Measurements from ENCODE around the gene PRR19.

PRR19 gene

GRCh38 chr19:42276821-42277220 is 25.1 kb upstream of the PRR19 start:
- Histone ChIP-seq H3K4me2 (ENCODE audit: low read length, poor library complexity, severe bottlenecking) (no peak overlapping the region), H2AK5ac (ENCODE audit: low read length, severe bottlenecking) (no peak overlapping the region), H4K91ac (ENCODE audit: low read length) (peak overlapping the region; percentile 4), H2AFZ (ENCODE audit: low read depth, low read length) (no peak overlapping the region), H2BK15ac (ENCODE audit: low read depth, poor library complexity, severe bottlenecking) (no peak overlapping the region), H3K4me3 (ENCODE audit: insufficient read depth in 1 of 2, low read depth in 1 of 2, low read length in 2 of 2) (no peak overlapping the region), H3K9ac (ENCODE audit: low read length) (peak overlapping the region; percentile 42), H3K9me3 (ENCODE audit: control insufficient read depth, low read length) (no peaks in the 10 kb centered on the region), H3K23ac (ENCODE audit: low read length in 2 of 2) (no peak overlapping the region), H2BK12ac (ENCODE audit: low read length in 2 of 2) (no peak overlapping the region), H3K27ac (ENCODE audit: low read length, poor library complexity, severe bottlenecking) (peak overlapping the region; percentile 34), H2BK120ac (ENCODE audit: low read depth, low read length) (no peak overlapping the region), H2BK5ac (ENCODE audit: low read depth, low read length, poor library complexity, severe bottlenecking) (no peak overlapping the region), H3K4me1 (ENCODE audit: control insufficient read depth, insufficient read depth, low read depth, low read length) (peaks cover 71% of the 10 kb centered on the region), H3K36me3 (ENCODE audit: control insufficient read depth in 1 of 2, insufficient read depth in 2 of 2, low read depth in 1 of 2, low read length in 2 of 2) (peaks cover 55 to 56% of the 10 kb centered on the region in 2 experiments), H4K8ac (ENCODE audit: low read length) (no peak overlapping the region), H3K4ac (ENCODE audit: low read depth in 1 of 2, low read length in 2 of 2) (no peak overlapping the region), H3K79me1 (replicated peaks; ENCODE audit: low read length, poor library complexity, severe bottlenecking) (peaks cover 2% of the 10 kb centered on the region), H3K27me3 (ENCODE audit: control insufficient read depth in 1 of 2, insufficient read depth in 1 of 2, low read length in 2 of 2) (no peaks in the 10 kb centered on the region), H3K14ac (ENCODE audit: low read length in 2 of 2) (no peak overlapping the region), H3K18ac (ENCODE audit: low read depth in 1 of 2, low read length in 2 of 2) (no peak overlapping the region)
- no peak for DNase-seq
- 92% methylated on average over 4 of the region's 4 CpGs for WGBS

- Histone ChIP-seq H2AK5ac (ENCODE audit: low read length, severe bottlenecking) (peak overlapping the region; percentile 89), H2AFZ (ENCODE audit: low read depth, low read length) (no peak overlapping the region), H3K4me3 (ENCODE audit: insufficient read depth in 1 of 2, low read depth in 1 of 2, low read length in 2 of 2) (peak overlapping the region in 1 of 2 experiments; percentile 23), H3K9me3 (ENCODE audit: control insufficient read depth, low read length) (no peaks in the 10 kb centered on the region), H3K36me3 (ENCODE audit: control insufficient read depth in 1 of 2, insufficient read depth in 2 of 2, low read depth in 1 of 2, low read length in 2 of 2) (peaks cover 45 to 46% of the 10 kb centered on the region in 2 experiments), H2BK120ac (ENCODE audit: low read depth, low read length) (no peak overlapping the region), H3K4ac (ENCODE audit: low read depth in 1 of 2, low read length in 2 of 2) (peak overlapping the region in 1 of 2 experiments; percentile 21), H3K4me1 (ENCODE audit: control insufficient read depth, insufficient read depth, low read depth, low read length) (peaks cover 74% of the 10 kb centered on the region), H3K9ac (ENCODE audit: low read length) (peak overlapping the region; percentile 79), H4K8ac (ENCODE audit: low read length) (peak overlapping the region; percentile 38), H2BK5ac (ENCODE audit: low read depth, low read length, poor library complexity, severe bottlenecking) (peak overlapping the region; percentile 67), H2BK15ac (ENCODE audit: low read depth, poor library complexity, severe bottlenecking) (peak overlapping the region; percentile 56), H3K27ac (ENCODE audit: low read length, poor library complexity, severe bottlenecking) (peak overlapping the region; percentile 90), H3K4me2 (ENCODE audit: low read length, poor library complexity, severe bottlenecking) (peak overlapping the region; percentile 29), H3K27me3 (ENCODE audit: control insufficient read depth in 1 of 2, insufficient read depth in 1 of 2, low read length in 2 of 2) (no peaks in the 10 kb centered on the region), H2BK12ac (ENCODE audit: low read length in 2 of 2) (peak overlapping the region in 1 of 2 experiments; percentile 72), H3K79me1 (replicated peaks; ENCODE audit: low read length, poor library complexity, severe bottlenecking) (peaks cover 2% of the 10 kb centered on the region), H3K23ac (ENCODE audit: low read length in 2 of 2) (peak overlapping the region in 1 of 2 experiments; percentile 16), H3K18ac (ENCODE audit: low read depth in 1 of 2, low read length in 2 of 2) (peak overlapping the region in 1 of 2 experiments; percentile 49), H3K14ac (ENCODE audit: low read length in 2 of 2) (peak overlapping the region in 1 of 2 experiments; percentile 35), H4K91ac (ENCODE audit: low read length) (peak overlapping the region; percentile 27)
- 65% methylated on average over 10 of the region's 10 CpGs for WGBS
- peak; percentile 30 for DNase-seq
These were observed 24.0 kb upstream of the PRR19 start for GRCh38 chr19:42277821-42278451.

GRCh38 chr19:42278452-42279154 is 23.3 kb upstream of the PRR19 start:
- Histone ChIP-seq H2AK5ac (ENCODE audit: low read length, severe bottlenecking) (peak overlapping the region; percentile 89), H2BK15ac (ENCODE audit: low read depth, poor library complexity, severe bottlenecking) (no peak overlapping the region), H3K27ac (ENCODE audit: low read length, poor library complexity, severe bottlenecking) (peak overlapping the region; percentile 90), H3K4ac (ENCODE audit: low read depth in 1 of 2, low read length in 2 of 2) (peak overlapping the region in 1 of 2 experiments; percentile 57), H3K36me3 (ENCODE audit: control insufficient read depth in 1 of 2, insufficient read depth in 2 of 2, low read depth in 1 of 2, low read length in 2 of 2) (peaks cover 38 to 40% of the 10 kb centered on the region in 2 experiments), H2BK12ac (ENCODE audit: low read length in 2 of 2) (no peak overlapping the region), H3K4me3 (ENCODE audit: insufficient read depth in 1 of 2, low read depth in 1 of 2, low read length in 2 of 2) (peak overlapping the region in 1 of 2 experiments; percentile 23), H3K9ac (ENCODE audit: low read length) (peak overlapping the region; percentile 79), H2BK120ac (ENCODE audit: low read depth, low read length) (no peak overlapping the region), H3K23ac (ENCODE audit: low read length in 2 of 2) (no peak overlapping the region), H2BK5ac (ENCODE audit: low read depth, low read length, poor library complexity, severe bottlenecking) (peak overlapping the region; percentile 67), H3K14ac (ENCODE audit: low read length in 2 of 2) (no peak overlapping the region), H3K9me3 (ENCODE audit: control insufficient read depth, low read length) (no peaks in the 10 kb centered on the region), H3K4me2 (ENCODE audit: low read length, poor library complexity, severe bottlenecking) (peak overlapping the region; percentile 5), H4K91ac (ENCODE audit: low read length) (peak overlapping the region; percentile 64), H3K4me1 (ENCODE audit: control insufficient read depth, insufficient read depth, low read depth, low read length) (peaks cover 76% of the 10 kb centered on the region), H3K18ac (ENCODE audit: low read depth in 1 of 2, low read length in 2 of 2) (no peak overlapping the region), H2AFZ (ENCODE audit: low read depth, low read length) (no peak overlapping the region), H3K27me3 (ENCODE audit: control insufficient read depth in 1 of 2, insufficient read depth in 1 of 2, low read length in 2 of 2) (no peaks in the 10 kb centered on the region), H3K79me1 (replicated peaks; ENCODE audit: low read length, poor library complexity, severe bottlenecking) (peaks cover 2% of the 10 kb centered on the region), H4K8ac (ENCODE audit: low read length) (no peak overlapping the region)
- DNase-seq: no peak
- 93% methylated on average over 5 of the region's 5 CpGs for WGBS
